Tibial nerve (tissue), 4 donors: Measurements from ENCODE around the gene PRELID2. TPM values are rescaled to one million over a fixed set of nuclear protein-coding genes. Genes with fewer than 3 reads are reported as not detected.
"Not testable (repeated sequence)": the region's sequence is repeated elsewhere in the genome, so short reads cannot be mapped to it uniquely, and the experiment has no call there.

Source experiments
- DNase-seq, 2 donors: peaks; one replicate each; pipeline ENCODE4 v3.0.0-alpha.2; 2019; ENCODE audit warnings: low spot score in 2 of 2
- H3K27ac ChIP-seq, 4 donors: fragments of 200-600 bp; sonication (generic) in 3 of 4; one replicate each; pipeline ENCODE4 v1.5.1; 2017 to 2019; ENCODE audit warnings: mild to moderate bottlenecking in 1 of 4
- H3K27me3 ChIP-seq, 2 donors: fragments of 200-600 bp; sonication (generic) in 1 of 2; one replicate each; pipeline versions ENCODE4 v1.5.1 to v1.6.0; 2017 to 2019
- H3K36me3 ChIP-seq, 3 donors: fragments of 200-600 bp; sonication (generic); one replicate each; pipeline ENCODE4 v1.5.1; 2018 to 2019
- H3K4me1 ChIP-seq, 4 donors: fragments of 200-600 bp; sonication (generic) in 3 of 4; one replicate each; pipeline ENCODE4 v1.5.1; 2017 to 2019
- H3K4me3 ChIP-seq, 4 donors: fragments of 200-600 bp; sonication (generic) in 3 of 4; one replicate each; pipeline ENCODE4 v1.5.1; 2017 to 2019; ENCODE audit warnings: mild to moderate bottlenecking in 1 of 4, moderate library complexity in 1 of 4
- H3K9me3 ChIP-seq, 4 donors: fragments of 200-600 bp; sonication (generic) in 3 of 4; one replicate each; pipeline ENCODE4 v1.5.1; 2017 to 2019
- EP300 ChIP-seq, 2 donors: sonication (generic); formaldehyde crosslinking; IDR thresholded peaks; one replicate each; pipeline ENCODE4 v1.6.1; 2017; ENCODE audit warnings: antibody characterized with exemption in 2 of 2, mild to moderate bottlenecking in 1 of 2
- POLR2A ChIP-seq, 2 donors: fragments of 450-650 bp; IDR thresholded peaks; one replicate each; pipeline ENCODE4 v1.6.1; 2017; ENCODE audit warnings: antibody characterized with exemption in 2 of 2, mild to moderate bottlenecking in 2 of 2, moderate library complexity in 2 of 2
- WGBS, 2 donors: methylation state at CpG; one replicate each; pipeline ENCODE4 v1.1.5; 2018; 5-methylcytosine and 5-hydroxymethylcytosine counted together
- total RNA-seq, 4 donors: library from RNA; depleted of rRNA; stranded (reverse); fragments of >200 nt; gene quantifications; one replicate each; pipeline ENCODE4 v1.1.0, GENCODE V29; 2016
- TF ChIP-seq, protein P1 (sequence below), 5 experiments: fragments of 200-600 bp in 3 of 5; fragments of 450-650 bp in 2 of 5; sonication (generic) in 3 of 5; IDR thresholded peaks; one replicate each; pipeline ENCODE4 v1.5.1; 2016 to 2019; ENCODE audit warnings: antibody characterized with exemption in 5 of 5, mild to moderate bottlenecking in 3 of 5, moderate library complexity in 2 of 5

Gene PRELID2
- total RNA-seq, 4 donors from 2014 or later, result 10.5 to 31.7 (median 16.4) TPM

DNA sequence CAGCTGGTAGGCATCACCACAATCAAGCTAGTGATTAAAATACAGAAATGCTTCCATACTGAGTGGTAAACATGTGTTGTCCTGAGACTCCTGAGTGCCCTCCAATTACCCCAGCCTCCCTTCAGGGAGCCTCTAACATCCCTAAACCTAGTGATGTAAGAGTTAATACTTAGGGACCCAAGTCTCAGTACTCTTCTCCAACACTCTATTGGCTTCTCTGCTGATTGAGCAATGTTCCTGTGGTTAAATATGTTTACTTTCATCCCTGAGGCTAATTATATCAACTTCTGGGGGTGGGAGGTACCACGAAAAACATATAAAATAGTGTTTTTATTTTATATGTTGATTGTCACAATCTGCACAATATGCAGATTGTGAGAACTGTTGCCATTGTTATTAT is 32.7 kb upstream of the PRELID2 start:
- no peak overlapping the region for H3K4me3 ChIP-seq
- H3K27ac ChIP-seq, result no peak overlapping the region
- no peaks in the 10 kb centered on the region for H3K9me3 ChIP-seq
- WGBS, 2 donors, result 50 to 51% methylated on average over 1 of the region's 1 CpG
- TF ChIP-seq POLR2A (IDR thresholded peaks at IDR 0.05) (no peak), EP300 (IDR thresholded peaks at IDR 0.05) (no peak)
- TF ChIP-seq, protein P1, sequence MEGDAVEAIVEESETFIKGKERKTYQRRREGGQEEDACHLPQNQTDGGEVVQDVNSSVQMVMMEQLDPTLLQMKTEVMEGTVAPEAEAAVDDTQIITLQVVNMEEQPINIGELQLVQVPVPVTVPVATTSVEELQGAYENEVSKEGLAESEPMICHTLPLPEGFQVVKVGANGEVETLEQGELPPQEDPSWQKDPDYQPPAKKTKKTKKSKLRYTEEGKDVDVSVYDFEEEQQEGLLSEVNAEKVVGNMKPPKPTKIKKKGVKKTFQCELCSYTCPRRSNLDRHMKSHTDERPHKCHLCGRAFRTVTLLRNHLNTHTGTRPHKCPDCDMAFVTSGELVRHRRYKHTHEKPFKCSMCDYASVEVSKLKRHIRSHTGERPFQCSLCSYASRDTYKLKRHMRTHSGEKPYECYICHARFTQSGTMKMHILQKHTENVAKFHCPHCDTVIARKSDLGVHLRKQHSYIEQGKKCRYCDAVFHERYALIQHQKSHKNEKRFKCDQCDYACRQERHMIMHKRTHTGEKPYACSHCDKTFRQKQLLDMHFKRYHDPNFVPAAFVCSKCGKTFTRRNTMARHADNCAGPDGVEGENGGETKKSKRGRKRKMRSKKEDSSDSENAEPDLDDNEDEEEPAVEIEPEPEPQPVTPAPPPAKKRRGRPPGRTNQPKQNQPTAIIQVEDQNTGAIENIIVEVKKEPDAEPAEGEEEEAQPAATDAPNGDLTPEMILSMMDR (IDR thresholded peaks at IDR 0.05), result no peak
- no peaks in the 10 kb centered on the region for H3K27me3 ChIP-seq
- H3K36me3 ChIP-seq, result no peaks in the 10 kb centered on the region
- DNase-seq, result no peak
- no peaks in the 10 kb centered on the region for H3K4me1 ChIP-seq

DNA sequence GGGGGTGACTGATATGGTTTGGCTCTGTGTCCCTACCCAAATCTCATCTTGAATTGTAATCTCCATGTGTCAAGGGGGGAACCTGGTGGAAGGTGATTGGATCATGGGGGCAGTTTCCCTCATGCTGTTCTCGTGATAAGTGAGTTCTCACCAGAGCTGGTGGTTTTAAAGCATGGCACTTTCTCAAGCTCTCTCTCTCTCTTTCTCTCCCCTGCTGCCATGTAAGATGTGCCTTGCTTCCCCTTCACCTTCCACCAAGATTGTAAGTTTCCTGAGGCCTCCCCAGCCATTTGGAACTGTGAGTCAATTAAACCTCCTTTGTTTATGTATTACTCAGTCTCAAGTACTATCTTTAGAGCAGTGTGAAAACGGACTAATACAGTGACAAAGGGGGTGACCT is 29.3 kb upstream of the PRELID2 start:
- not testable (repeated sequence) for DNase-seq, H3K36me3 ChIP-seq, H3K4me1 ChIP-seq, H3K27me3 ChIP-seq, H3K4me3 ChIP-seq, H3K9me3 ChIP-seq, H3K27ac ChIP-seq
- 81 to 88% methylated on average over 2 of the region's 2 CpGs for WGBS, 2 donors

DNA sequence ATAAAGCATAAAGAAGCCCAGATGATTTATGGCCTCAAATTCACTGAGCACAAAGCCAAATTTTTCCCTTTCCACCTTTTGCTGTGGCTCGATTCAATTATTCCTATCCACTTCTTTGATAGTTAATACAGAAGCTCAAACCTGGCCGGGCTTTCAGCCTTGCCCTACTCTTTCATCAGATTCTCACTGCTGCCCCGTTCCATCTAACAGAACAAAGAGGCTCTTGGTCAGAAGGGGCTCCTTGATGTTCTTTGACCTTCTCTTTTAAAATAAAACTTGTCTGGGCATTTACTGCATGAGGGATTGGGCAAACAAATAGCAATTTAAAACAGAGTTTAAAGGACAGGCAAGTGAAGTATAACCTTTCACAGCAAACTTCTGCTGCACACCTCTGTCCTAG is 27.9 kb upstream of the PRELID2 start:
- 65 to 69% methylated on average over 3 of the region's 3 CpGs for WGBS, 2 donors
- no peak overlapping the region for H3K4me3 ChIP-seq

DNA sequence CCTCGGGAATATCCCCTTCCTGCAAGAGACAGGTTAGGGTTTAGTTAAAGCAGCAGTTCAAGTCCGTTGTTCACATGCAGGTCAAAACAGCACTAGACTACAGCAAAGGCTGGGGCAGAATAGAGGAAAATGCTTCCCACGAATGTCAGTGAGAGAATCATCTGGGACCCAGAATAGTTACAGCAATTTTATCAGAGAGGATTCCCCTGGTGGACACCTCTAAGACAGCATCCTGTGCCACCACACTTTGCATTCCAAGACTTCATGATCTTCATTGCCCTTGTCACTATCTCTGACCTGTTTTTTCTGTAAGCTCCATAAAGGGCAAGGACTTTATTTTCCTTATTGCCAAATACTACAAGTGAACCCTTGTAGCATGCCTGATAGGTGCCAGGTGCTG is 24.8 kb upstream of the PRELID2 start:
- Histone ChIP-seq H3K27ac (no peak overlapping the region), H3K36me3 (no peaks in the 10 kb centered on the region), H3K4me1 (peaks cover 0 to 12% (median 0%) of the 10 kb centered on the region in 4 donors), H3K27me3 (no peaks in the 10 kb centered on the region), H3K4me3 (no peak overlapping the region), H3K9me3 (no peaks in the 10 kb centered on the region)
- 71 to 81% methylated on average over 3 of the region's 3 CpGs for WGBS, 2 donors
- no peak for DNase-seq
- TF ChIP-seq EP300 (IDR thresholded peaks at IDR 0.05) (no peak), POLR2A (IDR thresholded peaks at IDR 0.05) (no peak)
- TF ChIP-seq, protein P1 (IDR thresholded peaks at IDR 0.05), result no peak

More for the DNA sequence above, 27.9 kb upstream of the PRELID2 start:
- no peak for DNase-seq
- Histone ChIP-seq H3K9me3 (no peaks in the 10 kb centered on the region), H3K27me3 (no peaks in the 10 kb centered on the region), H3K4me1 (no peaks in the 10 kb centered on the region), H3K36me3 (no peaks in the 10 kb centered on the region), H3K27ac (no peak overlapping the region)
- TF ChIP-seq POLR2A (IDR thresholded peaks at IDR 0.05), result no peak
- no peak for TF ChIP-seq EP300 (IDR thresholded peaks at IDR 0.05)
- TF ChIP-seq, protein P1 (IDR thresholded peaks at IDR 0.05), result no peak

DNA sequence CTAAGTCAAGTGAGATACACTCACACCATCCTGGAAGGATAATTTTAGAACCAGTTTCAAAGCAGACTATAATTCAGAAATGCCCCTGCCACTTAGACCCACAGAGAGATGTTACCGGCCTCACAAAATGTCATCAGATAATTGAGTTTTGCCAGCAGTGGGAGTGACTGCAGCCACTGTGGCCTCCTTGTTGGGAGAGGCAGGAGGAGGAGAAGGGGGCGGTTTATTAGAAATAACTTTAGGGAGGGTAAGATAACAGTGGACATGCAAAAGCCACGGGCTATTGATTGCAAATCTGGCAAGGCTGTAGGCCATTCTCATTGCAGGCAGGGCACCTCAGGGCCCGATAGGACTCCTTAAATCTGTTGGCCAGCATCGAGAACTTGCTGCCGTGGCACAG is 24.3 kb upstream of the PRELID2 start:
- Histone ChIP-seq H3K27me3 (no peaks in the 10 kb centered on the region), H3K9me3 (no peaks in the 10 kb centered on the region), H3K36me3 (no peaks in the 10 kb centered on the region), H3K4me1 (peaks cover 0 to 12% (median 0%) of the 10 kb centered on the region in 4 donors), H3K4me3 (no peak overlapping the region), H3K27ac (no peak overlapping the region)
- no peak for DNase-seq
- TF ChIP-seq POLR2A (IDR thresholded peaks at IDR 0.05), result no peak
- 63 to 65% methylated on average over 6 of the region's 6 CpGs for WGBS, 2 donors

DNA sequence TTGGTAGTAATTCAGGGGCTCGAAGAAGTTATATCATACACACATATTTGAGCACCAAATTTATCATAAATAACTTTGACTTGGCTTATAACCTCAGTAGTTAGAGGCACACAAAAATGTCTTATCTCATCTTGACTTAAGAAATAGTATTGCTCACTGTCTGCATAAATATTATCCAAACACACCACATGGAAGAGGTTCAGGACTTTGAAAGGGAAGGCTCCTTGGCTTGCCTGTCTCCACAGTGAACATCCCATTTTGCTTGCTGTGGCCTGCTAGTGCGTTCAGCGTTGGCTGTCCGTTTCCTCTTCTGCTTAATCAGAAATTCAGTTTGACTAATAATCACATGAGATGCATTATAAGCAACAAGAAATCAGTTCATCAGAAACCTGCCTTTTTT is 23.8 kb upstream of the PRELID2 start:
- H3K27ac ChIP-seq, result no peak overlapping the region
- H3K4me3 ChIP-seq, result no peak overlapping the region
- WGBS, 2 donors, result 81 to 82% methylated on average over 4 of the region's 4 CpGs
- no peak for DNase-seq
- peaks cover 0 to 12% (median 0%) of the 10 kb centered on the region in 4 donors for H3K4me1 ChIP-seq
- H3K27me3 ChIP-seq, result no peaks in the 10 kb centered on the region
- H3K9me3 ChIP-seq, result no peaks in the 10 kb centered on the region
- H3K36me3 ChIP-seq, result no peaks in the 10 kb centered on the region
- TF ChIP-seq, protein P1 (IDR thresholded peaks at IDR 0.05), result no peak
- TF ChIP-seq EP300 (IDR thresholded peaks at IDR 0.05), result no peak
- no peak for TF ChIP-seq POLR2A (IDR thresholded peaks at IDR 0.05)
